HEK293 (cell line): Measurements from ENCODE around the gene TTC1.

Experiments
- CTCF ChIA-PET: fragments of 350-600 bp; formaldehyde crosslinking; extraction: SDS; loops from one replicate; lab custom pipeline; 2021; ENCODE audit warnings: antibody characterized with exemption; lab: Yijun Ruan, JAX
- POLR2A ChIA-PET: fragments of 300-600 bp; formaldehyde crosslinking; extraction: SDS; loops from one replicate; lab custom pipeline; 2020; ENCODE audit warnings: antibody characterized with exemption, inconsistent platforms; lab: Yijun Ruan, JAX
- H3K27ac ChIP-seq: fragments of 200-500 bp; sonication (Bioruptor generic); 2 replicates; pipeline ENCODE4 v1.5.1; 2014; ENCODE audit warnings: low read depth, low read length, control low read depth, inconsistent platforms; ENCODE audit errors: extremely low read depth
- H3K36me3 ChIP-seq, 2 experiments: fragments of 200-500 bp in 1 of 2; sonication (Bioruptor generic) in 1 of 2; 1 replicate in 1 of 2; 2 replicates in 1 of 2; pipeline ENCODE4 v1.5.1; 2014 to 2017; ENCODE audit warnings: inconsistent platforms in 2 of 2, low read length in 2 of 2; ENCODE audit not compliant: control insufficient read depth in 2 of 2, insufficient read depth in 1 of 2
- H3K4me1 ChIP-seq: fragments of 200-500 bp; sonication (Bioruptor generic); 2 replicates; pipeline ENCODE4 v1.5.1; 2014; ENCODE audit warnings: mild to moderate bottlenecking, low read length, inconsistent platforms; ENCODE audit not compliant: control insufficient read depth, insufficient read depth
- H3K4me3 ChIP-seq: 2 replicates; pipeline ENCODE4 v1.5.1; 2011; ENCODE audit warnings: low read depth, mild to moderate bottlenecking, control low read depth, low read length, moderate library complexity
- H3K9me3 ChIP-seq: fragments of 200-500 bp; sonication (Bioruptor generic); 2 replicates; pipeline ENCODE4 v1.5.1; 2014; ENCODE audit warnings: low read depth, low read length, inconsistent platforms; ENCODE audit not compliant: control insufficient read depth, insufficient read depth
- GFI1B ChIP-seq: fragments of 450-650 bp; formaldehyde crosslinking; IDR thresholded peaks from 2 replicates; pipeline ENCODE4 v1.5.1; 2016; ENCODE audit warnings: missing biosample characterization, missing genetic modification characterization
- GLI4 ChIP-seq: fragments of 450-650 bp; formaldehyde crosslinking; IDR thresholded peaks from 2 replicates; pipeline ENCODE4 v1.5.1; 2016; ENCODE audit warnings: missing biosample characterization, missing genetic modification characterization
- KLF9 ChIP-seq: fragments of 450-650 bp; formaldehyde crosslinking; IDR thresholded peaks from 2 replicates; pipeline ENCODE4 v1.5.1; 2016; ENCODE audit warnings: missing biosample characterization, missing genetic modification characterization, low read depth
- OSR2 ChIP-seq: fragments of 450-650 bp; formaldehyde crosslinking; IDR thresholded peaks from 2 replicates; pipeline ENCODE4 v1.5.1; 2016; ENCODE audit warnings: missing biosample characterization, missing genetic modification characterization
- PRDM2 ChIP-seq: fragments of 450-650 bp; formaldehyde crosslinking; IDR thresholded peaks from 2 replicates; pipeline ENCODE4 v1.5.1; 2016; ENCODE audit warnings: missing biosample characterization, missing genetic modification characterization, borderline replicate concordance
- PRDM6 ChIP-seq: fragments of 450-650 bp; formaldehyde crosslinking; IDR thresholded peaks from 2 replicates; pipeline ENCODE4 v1.5.1; 2017; ENCODE audit warnings: missing biosample characterization, missing genetic modification characterization
- WT1 ChIP-seq: fragments of 450-650 bp; formaldehyde crosslinking; IDR thresholded peaks from 2 replicates; pipeline ENCODE4 v1.5.1; 2016; ENCODE audit warnings: missing biosample characterization, missing genetic modification characterization
- ZFP41 ChIP-seq: fragments of 450-650 bp; formaldehyde crosslinking; IDR thresholded peaks from 2 replicates; pipeline ENCODE4 v1.5.1; 2016; ENCODE audit warnings: missing biosample characterization, missing genetic modification characterization, borderline replicate concordance
- ZIC2 ChIP-seq: fragments of 450-650 bp; formaldehyde crosslinking; IDR thresholded peaks from 2 replicates; pipeline ENCODE4 v1.5.1; 2016; ENCODE audit warnings: missing biosample characterization, missing genetic modification characterization
- ZNF146 ChIP-seq: fragments of 450-650 bp; formaldehyde crosslinking; IDR thresholded peaks from 2 replicates; pipeline ENCODE4 v1.5.1; 2016; ENCODE audit warnings: missing biosample characterization, missing genetic modification characterization
- ZNF157 ChIP-seq: fragments of 450-650 bp; formaldehyde crosslinking; IDR thresholded peaks from 2 replicates; pipeline ENCODE4 v1.5.1; 2016; ENCODE audit warnings: missing biosample characterization, missing genetic modification characterization
- ZNF248 ChIP-seq: fragments of 450-650 bp; formaldehyde crosslinking; IDR thresholded peaks from 2 replicates; pipeline ENCODE4 v1.5.1; 2017; ENCODE audit warnings: missing biosample characterization, missing genetic modification characterization
- ZNF26 ChIP-seq: fragments of 450-650 bp; formaldehyde crosslinking; IDR thresholded peaks from 2 replicates; pipeline ENCODE4 v1.5.1; 2016; ENCODE audit warnings: missing biosample characterization, missing genetic modification characterization
- ZNF274 ChIP-seq, 2 experiments: fragments of 200-500 bp in 1 of 2; fragments of 450-650 bp in 1 of 2; sonication (Bioruptor generic) in 1 of 2; formaldehyde crosslinking in 1 of 2; IDR thresholded peaks; 2 replicates each; pipeline versions ENCODE4 v1.5.1 to v1.6.1; 2014 to 2016; ENCODE audit warnings: borderline replicate concordance in 1 of 2, inconsistent platforms in 1 of 2, low read length in 1 of 2, missing biosample characterization in 1 of 2, missing genetic modification characterization in 1 of 2
- ZNF302 ChIP-seq: fragments of 450-650 bp; formaldehyde crosslinking; IDR thresholded peaks from 2 replicates; pipeline ENCODE4 v1.5.1; 2016; ENCODE audit warnings: missing biosample characterization, missing genetic modification characterization, low read depth
- ZNF311 ChIP-seq: fragments of 450-650 bp; formaldehyde crosslinking; IDR thresholded peaks from 2 replicates; pipeline ENCODE4 v1.5.1; 2017; ENCODE audit warnings: missing biosample characterization, missing genetic modification characterization, borderline replicate concordance
- ZNF37A ChIP-seq: fragments of 450-650 bp; IDR thresholded peaks from 2 replicates; pipeline ENCODE4 v1.5.1; 2018; ENCODE audit warnings: missing biosample characterization, missing genetic modification characterization
- ZNF514 ChIP-seq: fragments of 450-650 bp; formaldehyde crosslinking; IDR thresholded peaks from 2 replicates; pipeline ENCODE4 v1.5.1; 2016; ENCODE audit warnings: missing biosample characterization, missing genetic modification characterization
- ZNF626 ChIP-seq: fragments of 450-650 bp; sonication (Bioruptor Pico); formaldehyde crosslinking; IDR thresholded peaks from 2 replicates; pipeline ENCODE4 v1.5.1; 2018; ENCODE audit warnings: missing biosample characterization, missing genetic modification characterization, inconsistent platforms
- ZNF701 ChIP-seq: fragments of 450-650 bp; formaldehyde crosslinking; IDR thresholded peaks from 2 replicates; pipeline ENCODE4 v1.5.1; 2016; ENCODE audit warnings: missing biosample characterization, missing genetic modification characterization
- ZNF768 ChIP-seq: fragments of 450-650 bp; formaldehyde crosslinking; IDR thresholded peaks from 2 replicates; pipeline ENCODE4 v1.5.1; 2018; ENCODE audit warnings: missing biosample characterization, mild to moderate bottlenecking, missing genetic modification characterization
- TF ChIP-seq, protein P1 (sequence below): fragments of 450-650 bp; formaldehyde crosslinking; IDR thresholded peaks from 2 replicates; pipeline ENCODE4 v1.5.1; 2016; ENCODE audit warnings: missing biosample characterization, missing genetic modification characterization
- TF ChIP-seq, protein P2 (sequence below): fragments of 450-650 bp; formaldehyde crosslinking; IDR thresholded peaks from 2 replicates; pipeline ENCODE4 v1.5.1; 2016; ENCODE audit warnings: missing biosample characterization, missing genetic modification characterization

Gene TTC1

GRCh38 chr5:160071516-160071915 is 62.6 kb downstream of the TTC1 start:
- Histone ChIP-seq H3K9me3 (no peaks in the 10 kb centered on the region), H3K27ac (no peak overlapping the region), H3K4me3 (no peak overlapping the region), H3K36me3 (peaks cover 4 to 9% of the 10 kb centered on the region in 2 experiments; a peak in 2 of 3 replicates), H3K4me1 (peaks cover 6% of the 10 kb centered on the region)
- ChIA-PET CTCF (interaction anchor here (1.0 kb wide), 1 partner anchor 10 kb away, joined by 4 read pairs; no protein-coding TSS in a partner anchor), POLR2A (interaction anchor here (1.2 kb wide), 1 partner anchor 94 kb away, joined by 3 read pairs; no protein-coding TSS in a partner anchor)
- no peak for TF ChIP-seq ZNF146
- TF ChIP-seq PRDM2 (tag by site-specific recombination): no peak
- TF ChIP-seq KLF9 (tag by site-specific recombination): no peak
- TF ChIP-seq GLI4 (tag by site-specific recombination): no peak
- TF ChIP-seq ZNF768 (tag by site-specific recombination): no peak
- TF ChIP-seq WT1 (tag by site-specific recombination): no peak
- no peak for TF ChIP-seq ZNF157 (tag by site-specific recombination)
- TF ChIP-seq ZNF37A: no peak
- no peak for TF ChIP-seq OSR2 (tag by site-specific recombination)
- TF ChIP-seq, protein P1, sequence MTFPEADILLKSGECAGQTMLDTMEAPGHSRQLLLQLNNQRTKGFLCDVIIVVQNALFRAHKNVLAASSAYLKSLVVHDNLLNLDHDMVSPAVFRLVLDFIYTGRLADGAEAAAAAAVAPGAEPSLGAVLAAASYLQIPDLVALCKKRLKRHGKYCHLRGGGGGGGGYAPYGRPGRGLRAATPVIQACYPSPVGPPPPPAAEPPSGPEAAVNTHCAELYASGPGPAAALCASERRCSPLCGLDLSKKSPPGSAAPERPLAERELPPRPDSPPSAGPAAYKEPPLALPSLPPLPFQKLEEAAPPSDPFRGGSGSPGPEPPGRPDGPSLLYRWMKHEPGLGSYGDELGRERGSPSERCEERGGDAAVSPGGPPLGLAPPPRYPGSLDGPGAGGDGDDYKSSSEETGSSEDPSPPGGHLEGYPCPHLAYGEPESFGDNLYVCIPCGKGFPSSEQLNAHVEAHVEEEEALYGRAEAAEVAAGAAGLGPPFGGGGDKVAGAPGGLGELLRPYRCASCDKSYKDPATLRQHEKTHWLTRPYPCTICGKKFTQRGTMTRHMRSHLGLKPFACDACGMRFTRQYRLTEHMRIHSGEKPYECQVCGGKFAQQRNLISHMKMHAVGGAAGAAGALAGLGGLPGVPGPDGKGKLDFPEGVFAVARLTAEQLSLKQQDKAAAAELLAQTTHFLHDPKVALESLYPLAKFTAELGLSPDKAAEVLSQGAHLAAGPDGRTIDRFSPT: no peak
- no peak for TF ChIP-seq ZNF311 (tag by site-specific recombination)
- no peak for TF ChIP-seq ZNF626
- no peak for TF ChIP-seq ZFP41 (tag by site-specific recombination)
- no peak for TF ChIP-seq PRDM6 (tag by site-specific recombination)

DNA sequence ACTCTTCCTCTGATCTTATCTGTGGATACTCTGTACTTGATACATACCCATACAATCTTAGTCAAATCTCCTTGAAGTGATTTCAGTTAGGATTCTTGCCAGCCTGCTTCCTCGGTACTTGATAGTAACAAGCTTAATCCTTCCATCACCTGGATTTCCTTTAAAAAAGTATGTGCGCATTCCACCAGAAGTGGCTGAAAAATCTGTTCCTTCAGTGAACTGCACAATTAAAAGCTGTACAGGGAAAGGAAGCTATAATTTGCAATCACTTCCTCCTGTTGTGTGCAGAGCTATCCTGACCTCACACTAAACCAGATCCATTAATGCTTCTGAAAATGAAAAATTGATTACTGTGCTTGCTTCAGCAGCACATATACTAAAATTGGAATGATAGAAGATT is 63.0 kb downstream of the TTC1 start:
- POLR2A ChIA-PET: interaction anchor here (1.2 kb wide), 1 partner anchor 94 kb away, joined by 3 read pairs; no protein-coding TSS in a partner anchor
- CTCF ChIA-PET: interaction anchor here (0.6 to 1.0 kb wide), 3 partner anchors 9 to 631 kb away, joined by 4 read pairs; no protein-coding TSS in a partner anchor
- no peak for TF ChIP-seq ZNF701
- TF ChIP-seq GFI1B: no peak
- no peak for TF ChIP-seq ZNF274 (IDR thresholded peaks at IDR 0.05; ENCODE audit: low read length)
- TF ChIP-seq ZNF274 (tag by site-specific recombination; IDR thresholded peaks at IDR 0.05; ENCODE audit: borderline replicate concordance): no peak
- no peak for TF ChIP-seq ZNF248 (tag by site-specific recombination)
- no peak for TF ChIP-seq ZNF514 (tag by site-specific recombination)
- no peak for TF ChIP-seq ZNF26 (tag by site-specific recombination)
- TF ChIP-seq ZNF302: no peak
- TF ChIP-seq, protein P2, sequence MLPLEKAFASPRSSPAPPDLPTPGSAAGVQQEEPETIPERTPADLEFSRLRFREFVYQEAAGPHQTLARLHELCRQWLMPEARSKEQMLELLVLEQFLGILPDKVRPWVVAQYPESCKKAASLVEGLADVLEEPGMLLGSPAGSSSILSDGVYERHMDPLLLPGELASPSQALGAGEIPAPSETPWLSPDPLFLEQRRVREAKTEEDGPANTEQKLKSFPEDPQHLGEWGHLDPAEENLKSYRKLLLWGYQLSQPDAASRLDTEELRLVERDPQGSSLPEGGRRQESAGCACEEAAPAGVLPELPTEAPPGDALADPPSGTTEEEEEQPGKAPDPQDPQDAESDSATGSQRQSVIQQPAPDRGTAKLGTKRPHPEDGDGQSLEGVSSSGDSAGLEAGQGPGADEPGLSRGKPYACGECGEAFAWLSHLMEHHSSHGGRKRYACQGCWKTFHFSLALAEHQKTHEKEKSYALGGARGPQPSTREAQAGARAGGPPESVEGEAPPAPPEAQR (tag by site-specific recombination): no peak
- no peak for TF ChIP-seq ZIC2 (tag by site-specific recombination)

More for the DNA sequence above, 63.0 kb downstream of the TTC1 start:
- Histone ChIP-seq H3K4me3 (no peak overlapping the region), H3K4me1 (peaks cover 6% of the 10 kb centered on the region), H3K27ac (no peak overlapping the region), H3K9me3 (no peaks in the 10 kb centered on the region), H3K36me3 (peaks cover under 1 to 8% of the 10 kb centered on the region in 2 experiments; a peak in 2 of 3 replicates)
